HepG2 (cell line): ENCODE results near the gene VASN. TPM values are rescaled to one million over a fixed set of nuclear protein-coding genes. Genes with fewer than 3 reads are reported as not detected.
A peak's percentile ranks its signal among the peaks of the same experiment; 100 is the strongest.

ENCODE experiments used
- AKAP8 ChIP-seq: sonication (generic); formaldehyde crosslinking; IDR thresholded peaks from 2 replicates; pipeline ENCODE4 v1.5.1; 2020; ENCODE audit warnings: mild to moderate bottlenecking, missing genetic modification reagents
- ATF4 ChIP-seq, 2 experiments: fragments of 450-650 bp in 1 of 2; sonication (generic) in 1 of 2; formaldehyde crosslinking; IDR thresholded peaks; 2 replicates each; pipeline versions ENCODE4 v1.5.0 to v1.8.0; 2020 to 2022; ENCODE audit warnings: mild to moderate bottlenecking in 1 of 2, missing genetic modification reagents in 1 of 2
- CC2D1A ChIP-seq: sonication (generic); formaldehyde crosslinking; IDR thresholded peaks from 2 replicates; pipeline ENCODE4 v1.8.1; 2023; ENCODE audit warnings: mild to moderate bottlenecking, missing genetic modification reagents
- ELF1 ChIP-seq: sonication (generic); formaldehyde crosslinking; IDR thresholded peaks from 2 replicates; pipeline ENCODE4 v1.4.0; 2020; ENCODE audit warnings: missing genetic modification reagents
- FOSL2 ChIP-seq: sonication (generic); formaldehyde crosslinking; IDR thresholded peaks from 2 replicates; pipeline ENCODE4 v1.4.0; 2020; ENCODE audit warnings: missing genetic modification reagents
- GABPA ChIP-seq, 2 experiments: IDR thresholded peaks; 2 replicates each; pipeline ENCODE4 v1.6.1; 2011 to 2016; ENCODE audit warnings: low read depth in 2 of 2, low read length in 1 of 2, missing biosample characterization in 1 of 2, missing genetic modification characterization in 1 of 2
- GATAD2A ChIP-seq: IDR thresholded peaks from 2 replicates; pipeline ENCODE4 v1.6.1; 2016
- JUN ChIP-seq: sonication (generic); formaldehyde crosslinking; IDR thresholded peaks from 2 replicates; pipeline ENCODE4 v1.4.0; 2020; ENCODE audit warnings: mild to moderate bottlenecking, missing genetic modification reagents
- KDM6A ChIP-seq: IDR thresholded peaks from 2 replicates; pipeline ENCODE4 v1.6.1; 2016; ENCODE audit warnings: low read depth
- KLF9 ChIP-seq: IDR thresholded peaks from 2 replicates; pipeline ENCODE4 v1.6.1; 2016; ENCODE audit warnings: low read depth
- MIER3 ChIP-seq: IDR thresholded peaks from 2 replicates; pipeline ENCODE4 v1.6.1; 2016; ENCODE audit warnings: missing compliant biosample characterization, borderline replicate concordance
- MTF2 ChIP-seq: sonication (generic); formaldehyde crosslinking; IDR thresholded peaks from 2 replicates; pipeline ENCODE4 v1.5.0; 2020; ENCODE audit warnings: missing genetic modification reagents, borderline replicate concordance
- NR2F6 ChIP-seq, 2 experiments: IDR thresholded peaks; 2 replicates each; pipeline ENCODE4 v1.6.1; 2016; ENCODE audit warnings: antibody characterized with exemption in 1 of 2, mild to moderate bottlenecking in 1 of 2
- NRL ChIP-seq: sonication (generic); formaldehyde crosslinking; IDR thresholded peaks from 2 replicates; pipeline ENCODE4 v1.5.0; 2020; ENCODE audit warnings: missing genetic modification reagents, mild to moderate bottlenecking, moderate library complexity, borderline replicate concordance
- RARA ChIP-seq: IDR thresholded peaks from 2 replicates; pipeline ENCODE4 v1.6.1; 2016; ENCODE audit warnings: missing genetic modification reagents, missing compliant biosample characterization
- RXRB ChIP-seq: IDR thresholded peaks from 2 replicates; pipeline ENCODE4 v1.6.1; 2016; ENCODE audit warnings: borderline replicate concordance, missing genetic modification reagents, missing compliant biosample characterization
- SNAPC2 ChIP-seq: sonication (generic); formaldehyde crosslinking; IDR thresholded peaks from 2 replicates; pipeline ENCODE4 v1.8.1; 2022; ENCODE audit warnings: mild to moderate bottlenecking, missing genetic modification reagents
- TAF1 ChIP-seq: sonication (generic); formaldehyde crosslinking; IDR thresholded peaks from 2 replicates; pipeline ENCODE4 v1.4.0; 2020; ENCODE audit warnings: missing genetic modification reagents
- TERF1 ChIP-seq: sonication (generic); formaldehyde crosslinking; IDR thresholded peaks from 2 replicates; pipeline ENCODE4 v1.8.0; 2022; ENCODE audit warnings: mild to moderate bottlenecking, missing genetic modification reagents, moderate library complexity
- ZKSCAN5 ChIP-seq: sonication (generic); formaldehyde crosslinking; IDR thresholded peaks from 2 replicates; pipeline ENCODE4 v1.5.1; 2020; ENCODE audit warnings: mild to moderate bottlenecking, missing genetic modification reagents
- ZNF280B ChIP-seq: sonication (generic); formaldehyde crosslinking; IDR thresholded peaks from 2 replicates; pipeline ENCODE4 v1.5.0; 2020; ENCODE audit warnings: missing genetic modification reagents, mild to moderate bottlenecking, borderline replicate concordance
- ZNF414 ChIP-seq: sonication (generic); formaldehyde crosslinking; IDR thresholded peaks from 2 replicates; pipeline ENCODE4 v1.5.0; 2020; ENCODE audit warnings: missing genetic modification reagents
- ZNF512 ChIP-seq: sonication (generic); formaldehyde crosslinking; IDR thresholded peaks from 2 replicates; pipeline ENCODE4 v1.4.0; 2020; ENCODE audit warnings: mild to moderate bottlenecking, missing genetic modification reagents
- ZSCAN9 ChIP-seq: IDR thresholded peaks from 2 replicates; pipeline ENCODE4 v1.6.1; 2016; ENCODE audit warnings: borderline replicate concordance
- polyA plus RNA-seq, 8 experiments: library from polyadenylated mRNA; depleted of rRNA in 3 of 8; stranded (reverse) in 7 of 8; unstranded in 1 of 8; fragments of >200 nt; fragmentation: Illumina TruSeq in 4 of 8; extraction: Trizol in 4 of 8; gene quantifications; 2 replicates each; pipeline versions ENCODE4 v1.2.1 to v1.2.3, GENCODE V29; 2011 to 2016; ENCODE audit warnings: low read depth in 4 of 8, missing spikeins in 1 of 8, mixed read lengths in 1 of 8; ENCODE audit not compliant: insufficient read depth in 1 of 8
- total RNA-seq, 5 experiments: library from RNA; depleted of rRNA; stranded (reverse); fragments of >200 nt; fragmentation: Illumina TruSeq; extraction: Trizol; gene quantifications; 2 replicates each; pipeline ENCODE4 v1.2.3, GENCODE V29; 2016; ENCODE audit warnings: low read depth in 1 of 5

VASN gene
- total and polyA plus RNA-seq, 2 of the 13 experiments (the other 11 are each of a cell fraction or from before 2014, with no cell fraction given): 8.4 to 18.2 TPM

DNA sequence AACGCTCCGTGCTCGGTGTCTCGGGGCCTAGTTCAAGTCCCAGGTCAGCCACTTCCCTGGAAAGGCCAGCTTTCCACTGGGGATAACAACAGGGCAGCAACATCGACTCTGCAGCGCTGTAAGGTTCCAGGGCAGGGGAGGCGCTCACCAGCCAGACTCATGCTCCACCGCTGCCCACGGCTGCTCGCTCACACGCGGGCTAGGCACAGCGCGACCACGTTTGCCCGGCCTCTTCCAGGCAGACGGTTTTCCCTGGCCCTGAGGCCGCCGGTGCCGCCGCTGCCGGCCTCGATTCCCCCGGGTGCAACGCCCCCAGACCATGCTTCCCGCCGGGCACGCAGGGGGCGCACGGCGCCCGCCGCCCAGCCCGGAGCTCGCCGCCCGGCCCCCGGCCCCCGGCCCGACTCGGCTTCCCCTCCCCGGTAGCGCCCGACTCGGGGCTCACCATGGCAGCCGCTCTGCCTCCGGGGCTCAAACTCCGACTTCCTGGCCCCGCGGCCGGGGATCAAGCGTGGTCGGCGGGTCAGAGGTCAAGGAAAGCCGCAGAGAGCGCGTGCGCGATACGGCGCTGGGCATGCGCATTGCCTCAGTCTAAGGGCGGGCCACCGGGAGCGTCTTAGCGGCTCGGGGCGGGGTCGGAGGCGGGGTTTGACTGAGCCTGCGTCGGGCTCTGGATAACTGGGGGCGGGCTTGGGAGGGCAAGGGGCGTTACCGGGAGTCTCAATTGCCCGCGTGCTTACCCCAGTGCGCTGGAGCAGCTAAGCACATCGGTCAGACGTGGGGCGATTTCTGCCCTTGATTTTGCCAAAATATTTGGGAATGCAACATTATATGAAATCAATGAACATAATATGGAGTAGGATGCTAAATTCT lies 20.6 kb upstream of the VASN start, which contains the start of gene PAM16 (continued):
- TF ChIP-seq GATAD2A (CRISPR knock-in tag) (peak; percentile 36), NRL (CRISPR knock-in tag) (peak; percentile 73; the same call in 1 of the 2 replicates), TAF1 (peak; percentile 42; the same call in 1 of the 2 replicates), RXRB (CRISPR knock-in tag) (peak; percentile 39; the same call in 1 of the 2 replicates), GABPA (IDR thresholded peaks at IDR 0.05; ENCODE audit: low read depth, low read length) (no peak), GABPA (CRISPR knock-in tag; IDR thresholded peaks at IDR 0.05; ENCODE audit: low read depth) (peak; percentile 51), RARA (peak; percentile 35; the same call in 1 of the 2 replicates), ZNF414 (CRISPR knock-in tag) (peak; percentile 71; the same call in 1 of the 2 replicates), ATF4 (CRISPR knock-in tag; IDR thresholded peaks at IDR 0.05) (0 out of 4 replicates have a peak, but pooled peaks of 1 of the 2 experiments have one; percentile 17), ELF1 (peak; percentile 87), ZNF280B (CRISPR knock-in tag) (peak; percentile 74), CC2D1A (no peak), ZKSCAN5 (CRISPR knock-in tag) (0 out of 2 replicates have a peak, but pooled peaks have one; percentile 69), TERF1 (CRISPR knock-in tag) (no peak), MIER3 (CRISPR knock-in tag) (0 out of 2 replicates have a peak, but pooled peaks have one; percentile 30), SNAPC2 (CRISPR knock-in tag) (no peak), FOSL2 (CRISPR knock-in tag) (peak; percentile 7; the same call in 1 of the 2 replicates), AKAP8 (CRISPR knock-in tag) (no peak; the same call in 1 of the 2 replicates), ZNF512 (CRISPR knock-in tag) (no peak), JUN (CRISPR knock-in tag) (no peak), KDM6A (CRISPR knock-in tag) (no peak), ZSCAN9 (CRISPR knock-in tag) (0 out of 2 replicates have a peak, but pooled peaks have one; percentile 20), NR2F6 (IDR thresholded peaks at IDR 0.05) (peak; percentile 85), NR2F6 (CRISPR knock-in tag; IDR thresholded peaks at IDR 0.05) (peak; percentile 94), MTF2 (CRISPR knock-in tag) (peak; percentile 47; the same call in 1 of the 2 replicates), KLF9 (CRISPR knock-in tag) (peak; percentile 75; the same call in 1 of the 2 replicates)
